Suppressor macrophage treated with lipopolysaccharide for 4 hours (primary cell): Measurements from ENCODE around the gene CCDC170.

Experiments used
- DNase-seq: peaks from one replicate; pipeline ENCODE4 v3.0.0-alpha.2; 2020

Gene CCDC170

DNA sequence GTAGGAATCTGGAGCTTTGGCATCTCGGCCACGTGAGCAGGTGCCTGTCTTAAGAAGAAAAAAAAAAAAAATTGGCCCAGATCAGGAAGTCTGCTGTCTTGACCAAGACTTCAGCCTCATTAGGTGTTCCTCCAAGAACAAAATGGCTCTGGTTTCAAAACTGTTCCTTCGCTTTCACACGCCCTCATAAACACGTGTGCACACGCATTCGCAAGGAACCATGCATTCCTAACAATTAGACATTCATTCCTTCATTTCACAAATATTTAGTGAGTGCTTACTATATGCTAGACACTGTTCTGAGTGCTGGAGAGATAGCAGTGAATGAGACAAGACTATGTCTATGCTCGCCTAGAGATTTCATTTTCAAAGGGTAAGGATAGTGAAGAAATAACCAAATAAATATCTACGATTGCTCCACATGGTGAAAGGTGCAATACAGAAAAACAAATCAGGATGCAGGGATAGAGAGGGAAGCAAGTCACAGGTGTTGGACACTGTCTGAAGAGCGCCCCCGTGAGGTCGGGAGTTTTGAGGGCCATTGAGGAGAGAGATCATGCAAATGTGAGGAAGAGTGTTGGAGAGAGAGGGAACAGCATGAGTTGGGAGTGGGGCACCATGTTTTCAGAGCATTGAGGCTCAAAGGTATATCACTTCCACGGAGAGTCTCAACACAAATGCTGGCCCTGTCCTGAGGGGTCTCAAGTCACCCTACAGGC, 53.3 kb downstream of the CCDC170 start:
- DNase-seq: no peak

- DNase-seq: no peak
Observed at GRCh38 chr6:151548201-151548600, 54.4 kb downstream of the CCDC170 start.

DNA sequence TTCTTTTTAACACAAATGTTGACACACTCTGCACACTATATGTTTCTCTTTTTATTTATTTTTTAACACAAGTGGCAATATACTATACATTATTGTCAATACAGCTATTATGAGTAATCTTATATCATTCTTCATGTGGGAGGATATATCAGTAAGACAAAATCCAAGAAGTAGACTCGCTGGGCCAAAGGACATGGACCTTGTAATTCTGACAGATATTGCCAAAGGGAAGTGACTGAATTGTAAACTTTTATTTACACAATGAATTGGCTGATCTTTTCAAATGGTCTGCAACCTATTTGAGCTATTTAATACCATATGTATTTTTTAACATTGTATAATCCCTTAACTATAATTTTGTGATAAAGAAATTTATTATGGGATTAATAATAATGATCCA, 56.0 kb downstream of the CCDC170 start:
- DNase-seq: no peak

- no peak for DNase-seq
Observed at GRCh38 chr6:151550618-151551017, 56.8 kb downstream of the CCDC170 start.

DNA sequence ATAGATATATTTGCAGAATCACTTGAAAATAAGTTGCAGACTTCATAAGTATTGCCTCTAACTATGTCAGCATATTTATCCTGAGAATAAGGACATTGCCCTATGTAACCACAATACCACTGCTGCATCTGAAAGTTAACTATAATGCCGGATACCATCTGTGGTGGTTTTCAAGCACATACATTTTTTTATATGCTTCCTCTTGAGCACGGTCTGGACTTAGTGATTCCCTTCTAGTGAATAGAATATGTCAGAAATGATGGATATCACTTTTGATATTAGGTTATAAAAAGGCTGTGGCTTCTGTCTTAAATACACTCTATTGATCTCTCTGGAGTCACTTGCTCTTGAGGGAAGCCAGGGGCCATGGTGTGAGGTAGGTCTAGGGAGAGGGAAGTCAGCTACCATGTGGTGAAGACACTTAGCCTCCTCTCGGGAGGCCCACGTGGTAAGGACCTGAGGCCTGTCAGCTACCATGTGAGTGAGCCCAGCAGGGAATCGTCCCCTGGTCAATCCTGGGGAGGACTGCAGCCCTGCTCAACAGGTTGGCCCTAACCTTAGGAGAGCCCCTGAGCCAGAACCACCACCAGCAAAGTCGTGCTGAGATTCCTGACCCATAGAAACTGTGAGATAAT, 57.5 kb downstream of the CCDC170 start:
- no peak for DNase-seq

GRCh38 chr6:151553416-151554165, 59.8 kb downstream of the CCDC170 start:
- peak; percentile 40 for DNase-seq

GRCh38 chr6:151561238-151561637, 67.4 kb downstream of the CCDC170 start:
- no peak for DNase-seq

DNA sequence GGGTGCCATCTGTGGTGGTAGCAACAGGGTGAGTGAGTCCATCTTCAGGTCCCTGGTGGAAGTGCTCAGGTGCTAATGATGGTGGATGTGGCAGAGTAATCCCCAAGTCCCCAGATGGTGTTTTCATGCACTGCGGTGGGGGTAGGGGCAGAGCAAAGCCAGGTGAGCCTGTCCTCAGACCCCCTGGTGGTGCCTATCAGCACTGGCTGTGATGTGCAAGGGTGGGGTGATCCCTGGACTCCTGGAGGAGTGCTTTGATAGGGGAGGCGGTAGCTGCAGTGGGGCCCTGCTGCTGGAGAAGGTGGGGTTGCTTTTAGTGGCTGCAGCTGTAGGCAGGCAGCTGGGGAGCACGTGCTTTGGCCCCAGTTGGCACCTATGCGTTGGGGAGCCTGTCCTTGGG, 70.8 kb downstream of the CCDC170 start:
- DNase-seq: no peak

GRCh38 chr6:151565940-151566339, 72.1 kb downstream of the CCDC170 start:
- no peak for DNase-seq

DNA sequence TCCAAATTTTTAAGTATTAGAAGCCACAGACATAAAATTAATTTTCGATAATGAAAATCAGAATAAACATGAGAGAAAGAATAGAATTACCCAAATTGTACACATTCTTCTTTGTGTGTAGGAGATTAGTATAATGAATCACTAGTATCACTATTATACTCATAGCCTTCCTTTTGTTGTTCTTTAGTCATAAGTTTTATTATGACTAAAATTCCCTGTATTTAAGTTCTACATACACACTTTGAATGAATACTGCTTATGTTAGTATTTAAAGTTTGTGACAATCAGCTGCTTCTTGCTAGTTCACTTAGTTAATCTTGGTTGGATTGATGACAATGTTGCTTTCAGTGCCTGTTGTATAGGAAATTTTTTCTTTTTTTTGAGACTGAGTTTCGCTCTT, 72.7 kb downstream of the CCDC170 start:
- no peak for DNase-seq

DNA sequence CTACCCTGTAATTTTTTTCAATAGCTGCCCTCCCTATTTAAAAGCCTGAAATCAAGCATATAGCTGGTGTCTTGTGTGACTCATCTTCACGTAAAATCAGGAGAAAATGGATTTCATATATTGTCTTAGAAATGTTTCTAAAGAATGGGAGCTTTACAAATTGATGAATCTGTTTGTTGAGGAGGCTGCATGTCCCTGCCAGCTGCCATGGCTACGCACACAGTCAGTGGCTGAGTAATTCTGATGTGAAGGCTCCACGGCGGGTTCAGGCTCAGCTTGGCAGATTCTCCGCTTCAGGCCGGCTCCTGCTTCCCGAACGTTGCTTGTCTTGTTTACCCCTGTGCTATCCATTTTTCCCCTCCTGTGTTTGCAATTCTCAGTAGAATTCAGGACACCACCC, 82.8 kb downstream of the CCDC170 start:
- no peak for DNase-seq

GRCh38 chr6:151577257-151577656, 83.4 kb downstream of the CCDC170 start:
- DNase-seq: no peak

DNA sequence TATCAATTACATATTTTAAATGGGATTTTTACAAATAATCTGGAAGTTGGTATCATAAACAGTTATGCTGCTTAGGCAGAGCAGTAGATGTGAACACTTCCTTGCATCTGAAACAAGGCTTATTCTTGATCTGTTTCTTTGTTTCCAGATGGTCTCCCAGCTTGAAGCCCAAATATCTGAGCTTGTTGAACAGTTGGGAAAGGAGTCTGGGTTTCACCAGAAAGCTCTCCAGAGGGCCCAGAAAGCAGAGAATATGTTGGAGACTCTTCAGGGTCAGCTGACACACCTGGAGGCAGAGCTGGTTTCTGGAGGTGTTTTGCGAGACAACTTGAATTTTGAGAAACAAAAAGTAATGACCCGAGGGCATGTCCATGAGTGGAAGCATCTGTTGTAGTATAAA, 91.9 kb downstream of the CCDC170 start:
- DNase-seq: no peak

DNA sequence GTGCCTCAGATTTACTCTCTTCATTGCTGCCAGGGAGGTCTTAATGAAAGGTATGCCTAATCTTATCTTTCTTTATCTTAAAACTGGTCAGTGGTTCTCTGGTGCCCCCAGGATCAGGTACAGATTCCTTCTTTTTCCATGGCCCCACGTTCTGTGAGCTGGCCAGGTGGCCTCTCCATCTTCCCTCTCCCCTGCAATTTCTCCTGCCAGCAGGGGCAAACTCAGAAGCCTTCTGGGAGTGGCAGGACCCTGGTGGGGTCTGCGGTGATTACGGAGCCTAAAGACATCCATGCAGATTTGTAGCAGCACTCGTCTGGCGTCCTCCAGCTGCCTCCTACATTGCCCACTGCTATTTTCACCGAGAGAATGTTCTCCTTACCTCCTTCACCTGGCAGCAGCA, 95.8 kb downstream of the CCDC170 start:
- no peak for DNase-seq

- no peak for DNase-seq
Observed at GRCh38 chr6:151590742-151591141, 96.9 kb downstream of the CCDC170 start.

DNA sequence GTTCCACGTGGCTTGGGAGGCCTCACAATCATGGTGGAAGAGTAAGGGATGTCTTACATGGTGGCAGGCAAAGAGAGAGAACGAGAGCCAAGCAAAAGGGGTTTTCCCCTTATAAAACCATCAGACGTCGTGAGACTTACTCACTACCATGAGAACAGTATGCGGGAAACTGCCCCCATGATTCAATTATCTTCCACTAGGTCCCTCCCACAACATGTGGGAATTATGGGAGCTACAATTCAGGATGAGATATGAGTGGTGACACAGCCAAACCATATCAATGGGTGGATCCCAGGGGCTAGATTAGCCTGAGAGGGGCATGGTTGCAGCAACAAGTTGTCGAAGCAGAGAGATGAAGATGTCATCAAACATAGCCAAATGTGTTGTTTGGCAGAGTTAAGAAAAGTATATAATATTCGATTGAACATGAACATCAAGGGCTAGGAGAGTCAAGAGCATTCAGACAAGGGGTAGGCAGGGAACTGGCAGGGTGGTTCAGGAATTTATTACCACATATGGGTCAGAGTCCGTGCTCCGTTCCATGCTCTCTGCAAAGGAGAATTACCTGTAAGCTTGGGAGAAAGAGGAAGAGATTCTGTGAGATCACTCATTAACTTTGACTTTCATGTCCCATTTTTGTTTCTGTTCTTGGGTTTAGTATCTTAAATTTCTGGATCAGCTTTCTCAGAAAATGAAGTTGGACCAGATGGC, 98.8 kb downstream of the CCDC170 start:
- no peak for DNase-seq

GRCh38 chr6:151609146-151609902, 115.5 kb downstream of the CCDC170 start:
- DNase-seq: no peak

GRCh38 chr6:151610326-151610725, 116.5 kb downstream of the CCDC170 start:
- no peak for DNase-seq

GRCh38 chr6:151614630-151615029, 120.8 kb downstream of the CCDC170 start:
- DNase-seq: no peak

DNA sequence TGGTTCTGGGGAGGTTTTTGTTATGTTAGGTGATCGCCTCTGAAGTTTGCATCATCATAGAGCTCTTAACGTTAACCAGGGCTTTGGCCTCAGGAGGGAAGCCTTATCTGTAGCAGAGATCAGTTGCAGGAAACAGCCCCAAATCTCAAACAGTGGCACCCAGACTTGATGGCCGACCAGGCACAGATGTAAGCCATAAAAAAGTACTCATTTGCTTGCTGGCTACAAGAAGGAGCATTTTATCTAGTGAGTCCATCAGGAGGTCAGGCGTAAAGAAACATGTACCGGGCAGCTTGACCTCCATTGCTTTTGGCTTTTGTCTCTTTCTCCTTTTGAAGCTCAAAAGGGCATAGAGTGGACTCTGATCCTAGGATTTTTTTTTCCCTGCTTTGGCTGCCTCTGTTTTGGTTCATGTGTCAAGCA, 122.3 kb downstream of the CCDC170 start:
- DNase-seq: no peak

- DNase-seq: no peak
Observed at GRCh38 chr6:151616600-151616999, 122.8 kb downstream of the CCDC170 start.

- no peak for DNase-seq
Observed at GRCh38 chr6:151617539-151617938, 123.7 kb downstream of the CCDC170 start.

DNA sequence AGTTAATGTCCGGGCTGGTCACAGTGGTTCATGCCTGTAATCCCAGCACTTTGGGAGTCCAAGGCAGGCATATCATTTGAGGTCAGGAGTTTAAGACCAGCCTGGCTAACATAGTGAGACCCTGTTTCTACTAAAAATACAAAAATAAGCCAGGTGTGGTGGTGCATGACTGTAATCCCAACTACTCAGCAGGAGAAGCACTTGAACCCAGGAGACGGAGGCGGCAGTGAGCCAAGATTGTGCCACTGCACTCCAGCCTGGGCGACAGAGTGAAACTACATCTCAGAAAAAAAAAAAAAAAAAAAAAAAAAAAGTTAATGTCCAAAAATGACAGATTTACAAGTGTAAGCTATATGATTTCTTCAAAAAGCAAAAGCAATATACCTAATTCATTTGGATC, 124.9 kb downstream of the CCDC170 start:
- DNase-seq: no peak
